GM18520 (cell line): Measurements from ENCODE around the gene HSPA2.

Source experiments
- ATAC-seq: cut with Tn5 transposase; IDR thresholded peaks from one replicate; pipeline ENCODE4 v1.9.1; 2021; ENCODE audit not compliant: unreplicated experiment

Gene HSPA2

GRCh38 chr14:64540208-64541202 lies at the start of gene HSPA2:
Gene HSPA2, plus strand, starts transcription at chr14:64540741. Its CDS starts 109 bp downstream, at chr14:64540850.
- peak; percentile 93 for ATAC-seq

GRCh38 chr14:64491637-64492036 lies 48.9 kb upstream of the HSPA2 start:
- ATAC-seq, result no peak

- ATAC-seq, result no peak
Observed at GRCh38 chr14:64493455-64493854, 47.1 kb upstream of the HSPA2 start.

- ATAC-seq, result no peak
Observed at GRCh38 chr14:64495252-64495651, 45.3 kb upstream of the HSPA2 start.

GRCh38 chr14:64496764-64497163 lies 43.8 kb upstream of the HSPA2 start:
- no peak for ATAC-seq

GRCh38 chr14:64500088-64500487 lies 40.5 kb upstream of the HSPA2 start:
- ATAC-seq, result no peak

GRCh38 chr14:64501411-64502171 lies 39.0 kb upstream of the HSPA2 start:
- ATAC-seq, result no peak

- ATAC-seq, result no peak
Observed at GRCh38 chr14:64502456-64502855, 38.1 kb upstream of the HSPA2 start.

GRCh38 chr14:64502887-64503433 lies 37.6 kb upstream of the HSPA2 start:
- no peak for ATAC-seq

GRCh38 chr14:64503434-64504309 lies 36.9 kb upstream of the HSPA2 start, which contains the start of gene ZBTB25:
Gene ZBTB25, minus strand, starts transcription at chr14:64503838. Its CDS starts 13,305 bp downstream, at chr14:64490533.
- ATAC-seq, result peak; percentile 57

- ATAC-seq, result no peak
Observed at GRCh38 chr14:64504310-64504896, 36.1 kb upstream of the HSPA2 start, which contains the start of gene ZBTB1. Gene ZBTB1, plus strand, starts transcription at chr14:64504770. Its CDS starts 16,735 bp downstream, at chr14:64521505.

GRCh38 chr14:64504897-64505794 lies 35.4 kb upstream of the HSPA2 start:
- ATAC-seq, result no peak

GRCh38 chr14:64506721-64507120 lies 33.8 kb upstream of the HSPA2 start:
- ATAC-seq, result no peak

- ATAC-seq, result no peak
Observed at GRCh38 chr14:64507376-64508156, 33.0 kb upstream of the HSPA2 start.

- ATAC-seq, result no peak
Observed at GRCh38 chr14:64508215-64508776, 32.2 kb upstream of the HSPA2 start.

- ATAC-seq, result no peak
Observed at GRCh38 chr14:64509036-64509435, 31.5 kb upstream of the HSPA2 start.

- no peak for ATAC-seq
Observed at GRCh38 chr14:64510825-64511671, 29.5 kb upstream of the HSPA2 start.
